Measurements from ENCODE around the gene GINS3. TPM values are rescaled to one million over a fixed set of nuclear protein-coding genes. Genes with fewer than 3 reads are reported as not detected.
"Not testable (repeated sequence)": the region's sequence is repeated elsewhere in the genome, so short reads cannot be mapped to it uniquely, and the experiment has no call there.

The GINS3 gene
- total and polyA plus RNA-seq, 8 donors = 0.58 to 4.9 (median 4.6) TPM; not detected in 1

DNA sequence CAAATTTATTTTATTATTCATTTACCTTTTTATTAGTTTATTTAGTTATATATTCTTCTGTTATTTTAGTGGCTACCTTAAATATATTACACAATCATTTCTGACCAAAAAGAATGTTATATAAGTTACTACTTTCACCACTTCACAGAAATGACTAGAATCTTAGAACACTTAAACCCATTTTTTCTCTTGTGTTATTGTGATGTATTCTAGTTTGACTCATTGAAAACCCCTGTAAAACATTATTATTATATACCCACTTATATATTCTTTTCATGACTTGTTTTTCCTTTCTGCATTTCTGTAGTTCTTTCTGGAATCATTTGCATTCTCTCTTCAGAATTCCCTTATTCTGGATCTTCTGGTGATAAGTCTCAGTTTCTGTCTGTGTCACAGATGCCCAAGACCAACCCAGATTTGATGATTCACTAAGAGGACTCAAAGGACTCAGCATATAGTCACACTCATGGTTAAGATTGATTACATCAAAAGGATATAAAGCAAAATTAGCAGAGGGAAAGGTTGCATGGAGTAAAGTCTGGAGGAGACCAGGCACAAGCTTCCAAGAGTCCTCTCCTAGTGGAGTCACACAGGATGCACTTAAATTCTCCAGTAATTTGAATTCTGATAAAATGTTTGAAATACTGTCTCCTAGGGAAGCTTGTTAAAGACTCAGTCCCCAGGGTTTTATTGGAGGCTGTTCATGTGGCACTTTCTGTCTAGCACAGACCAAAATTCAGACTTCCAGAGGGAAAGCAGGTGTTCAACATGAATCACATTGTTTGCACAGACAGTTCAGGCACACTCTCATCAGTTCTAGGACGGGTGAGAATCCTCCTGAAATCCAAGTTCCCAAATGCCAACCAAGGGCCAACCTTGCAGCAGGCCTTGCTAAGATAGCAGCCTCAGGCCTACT, 7.7 kb downstream of the GINS3 start:
- peaks cover 0 to 22% (median 2%) of the 10 kb centered on the region in 4 donors for H3K36me3 ChIP-seq
- TF ChIP-seq EP300 (IDR thresholded peaks at IDR 0.05) (no peak), POLR2AphosphoS5 (IDR thresholded peaks at IDR 0.05) (no peak), POLR2A (IDR thresholded peaks at IDR 0.05) (no peak)
- TF ChIP-seq, protein P1, sequence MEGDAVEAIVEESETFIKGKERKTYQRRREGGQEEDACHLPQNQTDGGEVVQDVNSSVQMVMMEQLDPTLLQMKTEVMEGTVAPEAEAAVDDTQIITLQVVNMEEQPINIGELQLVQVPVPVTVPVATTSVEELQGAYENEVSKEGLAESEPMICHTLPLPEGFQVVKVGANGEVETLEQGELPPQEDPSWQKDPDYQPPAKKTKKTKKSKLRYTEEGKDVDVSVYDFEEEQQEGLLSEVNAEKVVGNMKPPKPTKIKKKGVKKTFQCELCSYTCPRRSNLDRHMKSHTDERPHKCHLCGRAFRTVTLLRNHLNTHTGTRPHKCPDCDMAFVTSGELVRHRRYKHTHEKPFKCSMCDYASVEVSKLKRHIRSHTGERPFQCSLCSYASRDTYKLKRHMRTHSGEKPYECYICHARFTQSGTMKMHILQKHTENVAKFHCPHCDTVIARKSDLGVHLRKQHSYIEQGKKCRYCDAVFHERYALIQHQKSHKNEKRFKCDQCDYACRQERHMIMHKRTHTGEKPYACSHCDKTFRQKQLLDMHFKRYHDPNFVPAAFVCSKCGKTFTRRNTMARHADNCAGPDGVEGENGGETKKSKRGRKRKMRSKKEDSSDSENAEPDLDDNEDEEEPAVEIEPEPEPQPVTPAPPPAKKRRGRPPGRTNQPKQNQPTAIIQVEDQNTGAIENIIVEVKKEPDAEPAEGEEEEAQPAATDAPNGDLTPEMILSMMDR (IDR thresholded peaks at IDR 0.05) = no peak
- H3K4me3 ChIP-seq = no peak overlapping the region
- intact Hi-C loops (cut with DNase I; ENCODE audit: low total_unique reads) = no loop called here
- DNase-seq = no peak
- no peaks in the 10 kb centered on the region for H3K4me1 ChIP-seq
- WGBS, 5 donors = 82 to 100% (median 91%) methylated on average over 1 of the region's 1 CpG
- no peaks in the 10 kb centered on the region for H3K27me3 ChIP-seq
- no peak overlapping the region for H3K27ac ChIP-seq
- no peaks in the 10 kb centered on the region for H3K9me3 ChIP-seq

DNA sequence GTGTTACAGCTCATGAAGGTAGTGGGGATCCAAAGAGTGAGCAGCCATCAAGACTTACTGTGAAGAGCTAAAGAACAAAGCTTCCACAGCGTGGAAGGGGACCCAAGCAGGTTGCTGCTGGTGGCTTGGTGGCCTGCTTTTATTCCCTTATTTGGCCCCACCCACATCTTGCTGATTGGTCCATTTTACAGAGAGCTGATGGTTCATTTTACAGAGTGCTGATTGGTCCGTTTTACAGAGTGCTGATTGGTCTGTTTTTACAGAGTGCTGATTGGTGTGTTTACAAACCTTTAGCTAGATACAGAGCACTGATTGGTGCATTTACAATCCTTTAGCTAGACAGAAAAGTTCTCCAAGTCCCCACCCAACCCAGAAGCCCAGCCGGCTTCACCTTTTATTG, 9.0 kb downstream of the GINS3 start:
- intact Hi-C loops (cut with DNase I; ENCODE audit: low total_unique reads); H3K27me3 ChIP-seq; DNase-seq; H3K4me3 ChIP-seq; H3K9me3 ChIP-seq; H3K27ac ChIP-seq; H3K4me1 ChIP-seq: not testable (repeated sequence)
- WGBS, 5 donors = 96 to 98% (median 97%) methylated on average over 3 of the region's 3 CpGs
- peaks cover 0 to 22% (median 2%) of the 10 kb centered on the region in 4 donors for H3K36me3 ChIP-seq

DNA sequence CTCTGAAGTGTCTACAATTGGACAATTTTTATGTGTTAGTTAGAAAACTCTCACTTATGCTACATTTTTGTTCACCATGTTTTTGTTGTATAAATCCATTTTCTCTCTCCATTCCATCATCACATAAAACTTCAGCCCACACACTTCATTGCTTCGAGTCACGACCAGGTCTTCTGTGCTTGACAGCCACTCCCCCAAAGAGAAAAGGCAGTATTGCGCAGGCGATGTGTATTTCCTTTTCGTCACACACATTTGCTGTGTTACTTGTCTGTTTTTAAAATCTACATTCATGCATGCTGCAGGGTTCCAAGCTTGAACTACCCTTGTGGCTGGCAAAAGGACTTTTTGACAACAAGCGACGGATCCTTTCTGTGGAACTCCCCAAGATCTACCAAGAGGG, 10.5 kb downstream of the GINS3 start:
- Histone ChIP-seq H3K9me3 (no peaks in the 10 kb centered on the region), H3K4me1 (no peaks in the 10 kb centered on the region), H3K36me3 (peaks cover 0 to 22% (median 2%) of the 10 kb centered on the region in 4 donors), H3K27me3 (no peaks in the 10 kb centered on the region), H3K27ac (no peak overlapping the region), H3K4me3 (no peak overlapping the region)
- intact Hi-C loops (cut with DNase I; ENCODE audit: low total_unique reads) = no loop called here
- no peak for DNase-seq
- TF ChIP-seq POLR2AphosphoS5 (IDR thresholded peaks at IDR 0.05) (no peak), POLR2A (IDR thresholded peaks at IDR 0.05) (no peak), EP300 (IDR thresholded peaks at IDR 0.05) (no peak)
- TF ChIP-seq, protein P1 (IDR thresholded peaks at IDR 0.05) = no peak
- 93 to 96% (median 95%) methylated on average over 7 of the region's 7 CpGs for WGBS, 5 donors

DNA sequence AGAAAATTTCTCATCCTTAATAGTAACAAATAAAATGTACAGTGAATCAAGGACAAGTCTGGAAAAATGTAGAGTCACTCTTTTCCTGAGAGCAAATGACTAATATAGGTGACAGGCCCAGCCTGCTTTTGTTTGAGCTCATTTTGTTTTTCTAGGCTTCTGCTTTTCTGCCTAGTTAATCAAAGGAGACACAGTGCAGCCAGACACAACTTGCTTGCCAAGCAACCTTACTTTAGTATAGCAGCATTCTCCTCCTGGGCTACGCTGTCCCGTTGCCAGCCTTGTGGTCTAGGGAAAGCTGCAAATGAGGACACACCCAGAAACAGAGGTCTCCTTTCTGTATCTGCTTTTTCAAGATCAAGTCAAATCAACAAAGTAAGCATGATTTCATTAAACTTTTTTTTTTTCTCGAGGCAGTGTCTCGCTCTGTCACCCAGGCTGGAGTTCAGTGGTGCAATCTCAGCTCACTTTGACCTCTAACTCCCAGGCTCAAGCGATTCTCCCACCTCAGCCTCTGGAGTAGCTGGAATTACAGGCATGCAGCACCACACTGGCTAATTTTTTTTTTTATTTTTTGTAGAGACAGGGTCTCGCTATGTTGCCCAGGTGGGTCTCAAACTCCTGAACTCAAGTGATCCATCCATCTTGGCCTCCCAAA, 17.2 kb downstream of the GINS3 start:
- Histone ChIP-seq H3K4me1 (peaks cover 0 to 17% (median 3%) of the 10 kb centered on the region in 4 donors), H3K9me3 (no peaks in the 10 kb centered on the region), H3K36me3 (peaks cover 0 to 6% (median 2%) of the 10 kb centered on the region in 4 donors), H3K27me3 (no peaks in the 10 kb centered on the region), H3K4me3 (no peak overlapping the region), H3K27ac (peak overlapping the region in 4 of 5 donors; percentile 0 to 46 (median 8))
- TF ChIP-seq EP300 (IDR thresholded peaks at IDR 0.05) (no peak), POLR2AphosphoS5 (IDR thresholded peaks at IDR 0.05) (peak in 1 of 3 donors; percentile 11), POLR2A (IDR thresholded peaks at IDR 0.05) (no peak)
- TF ChIP-seq, protein P1 (IDR thresholded peaks at IDR 0.05) = no peak
- peak; percentile 65 to 67 for DNase-seq
- WGBS, 5 donors = 44 to 56% (median 47%) methylated on average over 6 of the region's 6 CpGs
- intact Hi-C loops (cut with DNase I; ENCODE audit: low total_unique reads) = no loop called here

Measured in stomach (tissue), 9 donors.